H1 (cell line): ENCODE data around the gene SATB2. TPM values are rescaled to one million over a fixed set of nuclear protein-coding genes. Genes with fewer than 3 reads are reported as not detected.

Experiments used
- GTF2F1 ChIP-seq: IDR thresholded peaks from 2 replicates; pipeline ENCODE4 v1.6.1; 2012; ENCODE audit warnings: low read depth, low read length, improper control_type of control experiment, borderline replicate concordance
- KDM4A ChIP-seq: IDR thresholded peaks from one replicate; pipeline ENCODE4 v1.7.1; 2012; ENCODE audit warnings: low read depth, mild to moderate bottlenecking, moderate library complexity, low read length, inconsistent platforms; ENCODE audit not compliant: severe bottlenecking
- polyA plus RNA-seq, 7 experiments: library from polyadenylated mRNA; depleted of rRNA in 3 of 7; stranded (reverse) in 5 of 7; unstranded in 2 of 7; fragments of >200 nt in 5 of 7; fragments of 200-250 nt in 2 of 7; gene quantifications; 1 replicate in 5 of 7; 2 replicates in 1 of 7; 4 replicates in 1 of 7; pipeline versions ENCODE4 v1.2.1 to v1.2.3, GENCODE V29; 2011 to 2013; ENCODE audit warnings: missing spikeins in 2 of 7, mixed read lengths in 2 of 7
- total RNA-seq: library from RNA; stranded (reverse); fragmentation: NEBNext Ultra II Directional; extraction: Animal tissue kit (Norgen Biotek cat#: 25700); gene quantifications from 2 replicates; pipeline ENCODE4 v1.2.1, GENCODE V29; 2021
- TF ChIP-seq, protein P1 (sequence below): fragments of 300-600 bp; sonication (generic); IDR thresholded peaks from 2 replicates; pipeline ENCODE4 v1.7.1; 2012; ENCODE audit warnings: low read length, moderate library complexity, mild to moderate bottlenecking, inconsistent platforms; ENCODE audit not compliant: insufficient replicate concordance

SATB2 gene
- total and polyA plus RNA-seq, 2 of the 8 experiments (the other 6 are each of a cell fraction or from before 2014, with no cell fraction given) = 1.3 to 5.7 TPM

DNA sequence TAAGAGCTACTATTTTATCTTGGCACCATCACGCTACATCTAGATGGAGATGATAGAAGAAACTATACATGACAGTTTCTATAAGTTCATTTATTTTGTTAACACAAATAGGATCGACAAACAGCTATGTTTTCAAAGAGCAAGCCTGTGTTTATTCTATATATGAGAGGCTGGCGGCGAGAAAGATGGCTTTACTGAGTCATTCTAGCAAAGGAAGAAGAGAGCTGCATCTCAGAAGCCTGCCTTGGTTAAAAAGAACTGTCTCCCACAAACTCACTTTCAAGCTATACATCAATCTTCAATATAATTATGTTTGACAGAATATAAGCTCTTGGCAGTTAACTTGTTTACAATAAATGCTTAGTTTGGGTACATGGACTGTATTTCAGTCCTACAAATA, 13.0 kb downstream of the SATB2 start (continued):
- TF ChIP-seq, protein P1, sequence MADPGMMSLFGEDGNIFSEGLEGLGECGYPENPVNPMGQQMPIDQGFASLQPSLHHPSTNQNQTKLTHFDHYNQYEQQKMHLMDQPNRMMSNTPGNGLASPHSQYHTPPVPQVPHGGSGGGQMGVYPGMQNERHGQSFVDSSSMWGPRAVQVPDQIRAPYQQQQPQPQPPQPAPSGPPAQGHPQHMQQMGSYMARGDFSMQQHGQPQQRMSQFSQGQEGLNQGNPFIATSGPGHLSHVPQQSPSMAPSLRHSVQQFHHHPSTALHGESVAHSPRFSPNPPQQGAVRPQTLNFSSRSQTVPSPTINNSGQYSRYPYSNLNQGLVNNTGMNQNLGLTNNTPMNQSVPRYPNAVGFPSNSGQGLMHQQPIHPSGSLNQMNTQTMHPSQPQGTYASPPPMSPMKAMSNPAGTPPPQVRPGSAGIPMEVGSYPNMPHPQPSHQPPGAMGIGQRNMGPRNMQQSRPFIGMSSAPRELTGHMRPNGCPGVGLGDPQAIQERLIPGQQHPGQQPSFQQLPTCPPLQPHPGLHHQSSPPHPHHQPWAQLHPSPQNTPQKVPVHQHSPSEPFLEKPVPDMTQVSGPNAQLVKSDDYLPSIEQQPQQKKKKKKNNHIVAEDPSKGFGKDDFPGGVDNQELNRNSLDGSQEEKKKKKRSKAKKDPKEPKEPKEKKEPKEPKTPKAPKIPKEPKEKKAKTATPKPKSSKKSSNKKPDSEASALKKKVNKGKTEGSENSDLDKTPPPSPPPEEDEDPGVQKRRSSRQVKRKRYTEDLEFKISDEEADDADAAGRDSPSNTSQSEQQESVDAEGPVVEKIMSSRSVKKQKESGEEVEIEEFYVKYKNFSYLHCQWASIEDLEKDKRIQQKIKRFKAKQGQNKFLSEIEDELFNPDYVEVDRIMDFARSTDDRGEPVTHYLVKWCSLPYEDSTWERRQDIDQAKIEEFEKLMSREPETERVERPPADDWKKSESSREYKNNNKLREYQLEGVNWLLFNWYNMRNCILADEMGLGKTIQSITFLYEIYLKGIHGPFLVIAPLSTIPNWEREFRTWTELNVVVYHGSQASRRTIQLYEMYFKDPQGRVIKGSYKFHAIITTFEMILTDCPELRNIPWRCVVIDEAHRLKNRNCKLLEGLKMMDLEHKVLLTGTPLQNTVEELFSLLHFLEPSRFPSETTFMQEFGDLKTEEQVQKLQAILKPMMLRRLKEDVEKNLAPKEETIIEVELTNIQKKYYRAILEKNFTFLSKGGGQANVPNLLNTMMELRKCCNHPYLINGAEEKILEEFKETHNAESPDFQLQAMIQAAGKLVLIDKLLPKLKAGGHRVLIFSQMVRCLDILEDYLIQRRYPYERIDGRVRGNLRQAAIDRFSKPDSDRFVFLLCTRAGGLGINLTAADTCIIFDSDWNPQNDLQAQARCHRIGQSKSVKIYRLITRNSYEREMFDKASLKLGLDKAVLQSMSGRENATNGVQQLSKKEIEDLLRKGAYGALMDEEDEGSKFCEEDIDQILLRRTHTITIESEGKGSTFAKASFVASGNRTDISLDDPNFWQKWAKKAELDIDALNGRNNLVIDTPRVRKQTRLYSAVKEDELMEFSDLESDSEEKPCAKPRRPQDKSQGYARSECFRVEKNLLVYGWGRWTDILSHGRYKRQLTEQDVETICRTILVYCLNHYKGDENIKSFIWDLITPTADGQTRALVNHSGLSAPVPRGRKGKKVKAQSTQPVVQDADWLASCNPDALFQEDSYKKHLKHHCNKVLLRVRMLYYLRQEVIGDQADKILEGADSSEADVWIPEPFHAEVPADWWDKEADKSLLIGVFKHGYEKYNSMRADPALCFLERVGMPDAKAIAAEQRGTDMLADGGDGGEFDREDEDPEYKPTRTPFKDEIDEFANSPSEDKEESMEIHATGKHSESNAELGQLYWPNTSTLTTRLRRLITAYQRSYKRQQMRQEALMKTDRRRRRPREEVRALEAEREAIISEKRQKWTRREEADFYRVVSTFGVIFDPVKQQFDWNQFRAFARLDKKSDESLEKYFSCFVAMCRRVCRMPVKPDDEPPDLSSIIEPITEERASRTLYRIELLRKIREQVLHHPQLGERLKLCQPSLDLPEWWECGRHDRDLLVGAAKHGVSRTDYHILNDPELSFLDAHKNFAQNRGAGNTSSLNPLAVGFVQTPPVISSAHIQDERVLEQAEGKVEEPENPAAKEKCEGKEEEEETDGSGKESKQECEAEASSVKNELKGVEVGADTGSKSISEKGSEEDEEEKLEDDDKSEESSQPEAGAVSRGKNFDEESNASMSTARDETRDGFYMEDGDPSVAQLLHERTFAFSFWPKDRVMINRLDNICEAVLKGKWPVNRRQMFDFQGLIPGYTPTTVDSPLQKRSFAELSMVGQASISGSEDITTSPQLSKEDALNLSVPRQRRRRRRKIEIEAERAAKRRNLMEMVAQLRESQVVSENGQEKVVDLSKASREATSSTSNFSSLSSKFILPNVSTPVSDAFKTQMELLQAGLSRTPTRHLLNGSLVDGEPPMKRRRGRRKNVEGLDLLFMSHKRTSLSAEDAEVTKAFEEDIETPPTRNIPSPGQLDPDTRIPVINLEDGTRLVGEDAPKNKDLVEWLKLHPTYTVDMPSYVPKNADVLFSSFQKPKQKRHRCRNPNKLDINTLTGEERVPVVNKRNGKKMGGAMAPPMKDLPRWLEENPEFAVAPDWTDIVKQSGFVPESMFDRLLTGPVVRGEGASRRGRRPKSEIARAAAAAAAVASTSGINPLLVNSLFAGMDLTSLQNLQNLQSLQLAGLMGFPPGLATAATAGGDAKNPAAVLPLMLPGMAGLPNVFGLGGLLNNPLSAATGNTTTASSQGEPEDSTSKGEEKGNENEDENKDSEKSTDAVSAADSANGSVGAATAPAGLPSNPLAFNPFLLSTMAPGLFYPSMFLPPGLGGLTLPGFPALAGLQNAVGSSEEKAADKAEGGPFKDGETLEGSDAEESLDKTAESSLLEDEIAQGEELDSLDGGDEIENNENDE = no peak
- TF ChIP-seq GTF2F1 (no peak), KDM4A (no peak)
